ENCODE results near the gene C1S. TPM values are rescaled to one million over a fixed set of nuclear protein-coding genes. Genes with fewer than 3 reads are reported as not detected.
A peak's percentile ranks its signal among the peaks of the same experiment; 100 is the strongest.

The C1S gene
- total and polyA plus RNA-seq, 9 of the 15 experiments (the other 6 are each of a cell fraction or from before 2014, with no cell fraction given) = 0.08 to 0.84 (median 0.27) TPM

- TF ChIP-seq VEZF1 (CRISPR knock-in tag; IDR thresholded peaks at IDR 0.05) = peak; percentile 44
- peak; percentile 93 for TF ChIP-seq NFIC (IDR thresholded peaks at IDR 0.05)
- TF ChIP-seq PHB2 (IDR thresholded peaks at IDR 0.05; ENCODE audit: low read depth) = peak; percentile 55; the same call in 1 of the 2 replicates
- TF ChIP-seq RBFOX2 (IDR thresholded peaks at IDR 0.05; ENCODE audit: low read depth, low read length) = no peak
- TF ChIP-seq ZFX (CRISPR knock-in tag; IDR thresholded peaks at IDR 0.05) = peak; percentile 50
- peak; percentile 96 for TF ChIP-seq CBFA2T3 (IDR thresholded peaks at IDR 0.05)
- TF ChIP-seq RFX5 (IDR thresholded peaks at IDR 0.05; ENCODE audit: low read depth, low read length) = no peak
- no peak for TF ChIP-seq RBM15 (IDR thresholded peaks at IDR 0.05; ENCODE audit: insufficient read depth, low read length)
- TF ChIP-seq MYC (IDR thresholded peaks at IDR 0.05; ENCODE audit: low read depth, low read length) = no peak
- TF ChIP-seq MYC (CRISPR knock-in tag; IDR thresholded peaks at IDR 0.05; ENCODE audit: borderline replicate concordance, low read depth) = no peak
- TF ChIP-seq, protein P1, sequence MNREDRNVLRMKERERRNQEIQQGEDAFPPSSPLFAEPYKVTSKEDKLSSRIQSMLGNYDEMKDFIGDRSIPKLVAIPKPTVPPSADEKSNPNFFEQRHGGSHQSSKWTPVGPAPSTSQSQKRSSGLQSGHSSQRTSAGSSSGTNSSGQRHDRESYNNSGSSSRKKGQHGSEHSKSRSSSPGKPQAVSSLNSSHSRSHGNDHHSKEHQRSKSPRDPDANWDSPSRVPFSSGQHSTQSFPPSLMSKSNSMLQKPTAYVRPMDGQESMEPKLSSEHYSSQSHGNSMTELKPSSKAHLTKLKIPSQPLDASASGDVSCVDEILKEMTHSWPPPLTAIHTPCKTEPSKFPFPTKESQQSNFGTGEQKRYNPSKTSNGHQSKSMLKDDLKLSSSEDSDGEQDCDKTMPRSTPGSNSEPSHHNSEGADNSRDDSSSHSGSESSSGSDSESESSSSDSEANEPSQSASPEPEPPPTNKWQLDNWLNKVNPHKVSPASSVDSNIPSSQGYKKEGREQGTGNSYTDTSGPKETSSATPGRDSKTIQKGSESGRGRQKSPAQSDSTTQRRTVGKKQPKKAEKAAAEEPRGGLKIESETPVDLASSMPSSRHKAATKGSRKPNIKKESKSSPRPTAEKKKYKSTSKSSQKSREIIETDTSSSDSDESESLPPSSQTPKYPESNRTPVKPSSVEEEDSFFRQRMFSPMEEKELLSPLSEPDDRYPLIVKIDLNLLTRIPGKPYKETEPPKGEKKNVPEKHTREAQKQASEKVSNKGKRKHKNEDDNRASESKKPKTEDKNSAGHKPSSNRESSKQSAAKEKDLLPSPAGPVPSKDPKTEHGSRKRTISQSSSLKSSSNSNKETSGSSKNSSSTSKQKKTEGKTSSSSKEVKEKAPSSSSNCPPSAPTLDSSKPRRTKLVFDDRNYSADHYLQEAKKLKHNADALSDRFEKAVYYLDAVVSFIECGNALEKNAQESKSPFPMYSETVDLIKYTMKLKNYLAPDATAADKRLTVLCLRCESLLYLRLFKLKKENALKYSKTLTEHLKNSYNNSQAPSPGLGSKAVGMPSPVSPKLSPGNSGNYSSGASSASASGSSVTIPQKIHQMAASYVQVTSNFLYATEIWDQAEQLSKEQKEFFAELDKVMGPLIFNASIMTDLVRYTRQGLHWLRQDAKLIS (CRISPR knock-in tag; IDR thresholded peaks at IDR 0.05) = no peak
- no peak for TF ChIP-seq FUS (optimal IDR thresholded peaks at IDR 0.05; ENCODE audit: low read depth, low read length)
- TF ChIP-seq ZEB2 (IDR thresholded peaks at IDR 0.05) = peak; percentile 49; the same call in 1 of the 2 replicates
- TF ChIP-seq SMARCE1 (IDR thresholded peaks at IDR 0.05) = 0 out of 2 replicates have a peak, but pooled peaks have one; percentile 48
- TF ChIP-seq, protein P2, sequence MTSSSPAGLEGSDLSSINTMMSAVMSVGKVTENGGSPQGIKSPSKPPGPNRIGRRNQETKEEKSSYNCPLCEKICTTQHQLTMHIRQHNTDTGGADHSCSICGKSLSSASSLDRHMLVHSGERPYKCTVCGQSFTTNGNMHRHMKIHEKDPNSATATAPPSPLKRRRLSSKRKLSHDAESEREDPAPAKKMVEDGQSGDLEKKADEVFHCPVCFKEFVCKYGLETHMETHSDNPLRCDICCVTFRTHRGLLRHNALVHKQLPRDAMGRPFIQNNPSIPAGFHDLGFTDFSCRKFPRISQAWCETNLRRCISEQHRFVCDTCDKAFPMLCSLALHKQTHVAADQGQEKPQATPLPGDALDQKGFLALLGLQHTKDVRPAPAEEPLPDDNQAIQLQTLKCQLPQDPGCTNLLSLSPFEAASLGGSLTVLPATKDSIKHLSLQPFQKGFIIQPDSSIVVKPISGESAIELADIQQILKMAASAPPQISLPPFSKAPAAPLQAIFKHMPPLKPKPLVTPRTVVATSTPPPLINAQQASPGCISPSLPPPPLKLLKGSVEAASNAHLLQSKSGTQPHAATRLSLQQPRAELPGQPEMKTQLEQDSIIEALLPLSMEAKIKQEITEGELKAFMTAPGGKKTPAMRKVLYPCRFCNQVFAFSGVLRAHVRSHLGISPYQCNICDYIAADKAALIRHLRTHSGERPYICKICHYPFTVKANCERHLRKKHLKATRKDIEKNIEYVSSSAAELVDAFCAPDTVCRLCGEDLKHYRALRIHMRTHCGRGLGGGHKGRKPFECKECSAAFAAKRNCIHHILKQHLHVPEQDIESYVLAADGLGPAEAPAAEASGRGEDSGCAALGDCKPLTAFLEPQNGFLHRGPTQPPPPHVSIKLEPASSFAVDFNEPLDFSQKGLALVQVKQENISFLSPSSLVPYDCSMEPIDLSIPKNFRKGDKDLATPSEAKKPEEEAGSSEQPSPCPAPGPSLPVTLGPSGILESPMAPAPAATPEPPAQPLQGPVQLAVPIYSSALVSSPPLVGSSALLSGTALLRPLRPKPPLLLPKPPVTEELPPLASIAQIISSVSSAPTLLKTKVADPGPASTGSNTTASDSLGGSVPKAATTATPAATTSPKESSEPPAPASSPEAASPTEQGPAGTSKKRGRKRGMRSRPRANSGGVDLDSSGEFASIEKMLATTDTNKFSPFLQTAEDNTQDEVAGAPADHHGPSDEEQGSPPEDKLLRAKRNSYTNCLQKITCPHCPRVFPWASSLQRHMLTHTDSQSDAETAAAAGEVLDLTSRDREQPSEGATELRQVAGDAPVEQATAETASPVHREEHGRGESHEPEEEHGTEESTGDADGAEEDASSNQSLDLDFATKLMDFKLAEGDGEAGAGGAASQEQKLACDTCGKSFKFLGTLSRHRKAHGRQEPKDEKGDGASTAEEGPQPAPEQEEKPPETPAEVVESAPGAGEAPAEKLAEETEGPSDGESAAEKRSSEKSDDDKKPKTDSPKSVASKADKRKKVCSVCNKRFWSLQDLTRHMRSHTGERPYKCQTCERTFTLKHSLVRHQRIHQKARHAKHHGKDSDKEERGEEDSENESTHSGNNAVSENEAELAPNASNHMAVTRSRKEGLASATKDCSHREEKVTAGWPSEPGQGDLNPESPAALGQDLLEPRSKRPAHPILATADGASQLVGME (CRISPR knock-in tag; IDR thresholded peaks at IDR 0.05) = no peak
- no peak for TF ChIP-seq PURB (CRISPR knock-in tag; IDR thresholded peaks at IDR 0.05; ENCODE audit: low read depth)
- TF ChIP-seq ZNF311 (CRISPR knock-in tag; IDR thresholded peaks at IDR 0.05) = no peak
- peak; percentile 59 for TF ChIP-seq HDAC2 (IDR thresholded peaks at IDR 0.05)
- TF ChIP-seq TEAD4 (IDR thresholded peaks at IDR 0.05; ENCODE audit: low read length) = peak; percentile 91
- no peak for TF ChIP-seq TEAD4 (CRISPR knock-in tag; IDR thresholded peaks at IDR 0.05; ENCODE audit: borderline replicate concordance)
These were observed 43.5 kb upstream of the C1S start (continued) for GRCh38 chr12:7016958-7017571.

All from K562 (cell line).